GM11168 (cell line): ENCODE measurements around the gene SASH1.

Source experiments
- in situ Hi-C: fragments of 300-500 bp; cut with MboI; formaldehyde crosslinking; loops from one replicate; pipeline ENCODE4 v1.12.0; 2022; ENCODE audit warnings: low sequenced_read_pairs; ENCODE audit not compliant: unreplicated experiment

The SASH1 gene

DNA sequence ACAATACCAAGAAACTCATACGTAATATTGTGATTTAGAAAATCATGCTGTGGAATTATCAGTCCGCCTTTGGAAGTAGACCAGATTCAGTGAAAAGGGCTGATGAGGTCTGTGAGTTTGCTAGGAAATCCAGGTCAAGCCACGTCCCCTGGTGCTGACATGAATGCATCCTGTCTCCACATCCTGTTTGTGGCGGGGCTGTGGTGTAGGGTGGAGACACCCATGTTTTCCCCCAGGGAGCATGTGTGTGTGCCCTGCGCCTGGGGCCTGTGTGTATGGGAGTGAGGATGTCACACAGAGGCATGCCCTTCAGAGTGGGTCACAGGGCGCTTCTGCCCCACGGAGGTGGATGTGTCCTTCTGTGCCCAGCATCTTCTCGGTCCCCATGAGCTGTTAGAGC lies 109.1 kb downstream of the SASH1 start:
- in situ Hi-C loops: loop anchor here (25.0 kb wide), 1 partner anchor 289 kb away; no protein-coding TSS in a partner anchor

GRCh38 chr6:148452876-148453275 lies 110.2 kb downstream of the SASH1 start:
- in situ Hi-C loops: loop anchor here (25.0 kb wide), 1 partner anchor 291 kb away; no protein-coding TSS in a partner anchor

- in situ Hi-C loops: loop anchor here (25.0 kb wide), 1 partner anchor 292 kb away; no protein-coding TSS in a partner anchor
These were observed 111.3 kb downstream of the SASH1 start for GRCh38 chr6:148453906-148454305.

GRCh38 chr6:148455225-148455624 lies 112.6 kb downstream of the SASH1 start:
- in situ Hi-C loops: loop anchor here (25.0 kb wide), 1 partner anchor 293 kb away; no protein-coding TSS in a partner anchor

- in situ Hi-C loops: loop anchor here (25.0 kb wide), 1 partner anchor 294 kb away; no protein-coding TSS in a partner anchor
These were observed 113.3 kb downstream of the SASH1 start for GRCh38 chr6:148455674-148456558.

GRCh38 chr6:148457137-148457842 lies 114.7 kb downstream of the SASH1 start:
- in situ Hi-C loops: loop anchor here (25.0 kb wide), 1 partner anchor 295 kb away; no protein-coding TSS in a partner anchor

GRCh38 chr6:148457843-148458159 lies 115.2 kb downstream of the SASH1 start:
- in situ Hi-C loops: loop anchor here (25.0 kb wide), 1 partner anchor 296 kb away; no protein-coding TSS in a partner anchor

DNA sequence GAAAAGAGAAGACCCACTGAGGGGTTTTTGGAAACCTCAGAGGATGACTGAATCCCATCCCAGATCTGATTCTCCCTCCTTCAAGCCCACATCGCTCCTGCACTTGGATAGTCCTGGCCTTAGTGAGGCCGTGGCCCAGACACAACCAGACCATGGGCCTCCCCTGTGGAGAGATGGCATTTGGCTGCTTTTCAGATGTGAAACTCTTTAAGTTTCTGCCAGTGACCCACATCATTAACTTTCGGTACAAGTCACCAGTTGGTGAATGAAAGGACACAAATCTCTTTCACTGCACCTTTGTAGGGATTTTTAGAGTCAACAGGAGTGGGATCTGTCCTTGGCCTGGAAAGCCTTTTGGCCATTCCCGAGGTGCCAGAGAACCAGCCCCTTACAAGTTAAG lies 116.6 kb downstream of the SASH1 start:
- in situ Hi-C loops: loop anchor here (25.0 kb wide), 1 partner anchor 297 kb away; no protein-coding TSS in a partner anchor

- in situ Hi-C loops: loop anchor here (25.0 kb wide), 1 partner anchor 299 kb away; no protein-coding TSS in a partner anchor
These were observed 118.4 kb downstream of the SASH1 start for GRCh38 chr6:148460876-148461646.

GRCh38 chr6:148461986-148462577 lies 119.4 kb downstream of the SASH1 start:
- in situ Hi-C loops: loop anchor here (25.0 kb wide), 1 partner anchor 300 kb away; no protein-coding TSS in a partner anchor

DNA sequence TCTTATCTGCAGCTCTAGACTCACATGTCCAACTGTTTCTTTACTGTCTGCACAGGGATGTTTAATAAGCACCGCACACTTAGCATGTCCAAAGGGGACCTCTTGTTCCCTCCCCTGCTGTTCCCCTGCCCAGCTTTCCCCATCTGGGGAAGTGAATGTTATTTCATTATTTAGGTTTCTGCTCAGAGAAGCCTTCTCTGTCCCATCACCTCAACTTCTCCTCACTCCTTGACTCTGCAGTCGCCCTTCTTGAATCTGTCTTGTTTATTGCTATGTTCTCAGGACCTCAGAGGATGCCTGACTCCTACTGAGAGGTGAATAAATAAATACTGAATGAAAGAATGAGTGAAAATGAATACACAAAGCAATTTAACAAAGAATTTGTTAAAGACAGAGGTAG lies 121.0 kb downstream of the SASH1 start:
- in situ Hi-C loops: loop anchor here (25.0 kb wide), 1 partner anchor 301 kb away; no protein-coding TSS in a partner anchor

DNA sequence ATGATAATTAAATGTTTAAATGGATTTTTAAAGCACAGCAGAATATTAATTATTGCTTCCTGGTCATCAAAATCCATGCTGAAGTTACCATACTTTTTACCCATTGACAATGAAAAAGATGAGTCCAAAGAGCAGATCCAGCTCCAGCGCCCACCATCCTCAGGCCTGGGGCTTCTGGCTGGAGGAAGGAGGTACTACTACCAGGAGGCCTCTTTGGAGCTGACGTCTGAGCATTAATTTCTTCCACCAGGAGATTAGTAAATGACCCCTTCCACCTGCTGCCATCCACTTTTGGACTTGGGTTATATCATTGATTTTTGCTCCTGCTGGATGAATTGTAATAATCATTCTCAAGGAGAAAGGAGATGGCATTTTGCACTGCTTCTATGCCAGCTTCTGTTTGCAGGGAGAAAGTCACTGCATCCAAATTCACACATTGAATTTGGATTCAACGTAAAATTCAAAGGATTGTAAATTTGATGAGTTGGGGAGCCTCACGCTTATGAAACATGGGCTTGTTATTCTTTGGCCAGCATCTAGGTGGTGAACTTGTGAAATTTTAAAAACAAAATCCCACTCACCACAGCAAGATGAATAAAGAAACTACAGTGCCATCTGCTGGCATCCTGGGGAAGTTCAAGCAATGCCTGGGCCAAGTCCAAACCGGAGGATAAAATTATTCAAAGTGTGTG lies 121.8 kb downstream of the SASH1 start:
- in situ Hi-C loops: loop anchor here (25.0 kb wide), 1 partner anchor 302 kb away; no protein-coding TSS in a partner anchor

DNA sequence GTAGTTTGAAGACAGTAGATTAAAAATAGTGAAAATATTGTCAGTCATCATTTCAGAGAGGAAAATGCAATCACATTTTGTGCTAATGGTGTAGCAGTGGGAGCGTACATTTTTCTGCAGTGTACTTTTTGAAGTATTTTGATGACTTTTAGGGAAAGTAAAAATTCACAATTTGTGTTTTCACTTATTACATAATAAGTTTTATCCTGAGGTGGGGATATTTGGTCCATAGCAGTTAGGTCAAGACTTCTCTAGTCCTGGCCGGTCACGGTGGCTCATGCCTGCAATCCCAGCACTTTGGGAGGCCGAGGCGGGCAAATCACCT lies 122.3 kb downstream of the SASH1 start:
- in situ Hi-C loops: loop anchor here (25.0 kb wide), 1 partner anchor 303 kb away; no protein-coding TSS in a partner anchor

GRCh38 chr6:148465670-148466069 lies 123.0 kb downstream of the SASH1 start:
- in situ Hi-C loops: loop anchor here (25.0 kb wide), 1 partner anchor 303 kb away; no protein-coding TSS in a partner anchor

- in situ Hi-C loops: loop anchor here (25.0 kb wide), 1 partner anchor 304 kb away; no protein-coding TSS in a partner anchor
These were observed 123.5 kb downstream of the SASH1 start for GRCh38 chr6:148466158-148466557.

- in situ Hi-C loops: loop anchor here (25.0 kb wide), 1 partner anchor 306 kb away; no protein-coding TSS in a partner anchor
These were observed 125.3 kb downstream of the SASH1 start for GRCh38 chr6:148467926-148468325.

GRCh38 chr6:148470156-148470555 lies 127.5 kb downstream of the SASH1 start:
- in situ Hi-C loops: loop anchor here (25.0 kb wide), 1 partner anchor 308 kb away; no protein-coding TSS in a partner anchor

DNA sequence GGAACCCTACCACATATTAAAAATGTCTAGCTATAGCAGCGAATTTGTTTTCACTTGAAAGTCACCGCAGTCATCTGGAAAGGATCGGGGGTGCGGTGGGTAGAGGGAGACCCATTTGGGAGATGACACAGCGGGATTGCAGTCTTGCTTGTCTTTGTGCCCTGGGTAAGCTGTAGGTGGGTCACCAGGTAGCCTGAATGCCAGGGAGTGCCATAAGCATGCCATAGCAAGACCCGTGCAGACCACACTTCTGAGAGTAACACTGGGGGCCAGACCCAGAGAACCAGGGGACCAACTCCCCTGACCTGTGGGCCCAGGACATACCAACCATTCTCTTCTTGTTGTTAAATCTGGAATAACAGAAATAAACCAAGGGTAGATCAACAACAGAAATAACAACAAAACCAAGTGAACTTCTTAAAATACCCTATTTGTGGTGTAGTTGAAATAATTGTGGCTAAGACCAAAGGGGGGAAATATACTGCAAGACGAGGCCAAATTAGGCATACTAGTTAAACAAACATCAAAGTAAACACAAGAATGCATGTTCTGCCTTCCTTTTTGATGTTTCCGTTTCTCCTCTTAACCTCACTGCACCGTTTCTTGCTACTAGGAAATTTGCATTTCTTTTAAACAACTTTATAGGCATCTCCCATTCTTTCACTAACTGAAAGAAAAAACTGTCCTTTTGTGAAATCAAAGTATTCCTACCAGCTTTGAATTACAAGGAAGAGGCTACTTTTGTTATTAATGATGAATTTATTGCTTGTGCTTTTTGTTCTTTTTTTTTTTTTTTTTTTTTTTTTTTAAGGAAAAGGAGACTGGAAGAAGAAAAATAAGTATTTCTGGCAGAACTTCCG lies 128.2 kb downstream of the SASH1 start:
- in situ Hi-C loops: loop anchor here (25.0 kb wide), 1 partner anchor 309 kb away; no protein-coding TSS in a partner anchor
